AG09319 (cell line): Measurements from ENCODE around the gene NUMA1.

Experiments
- DNase-seq: peaks from one replicate; pipeline ENCODE4 v3.0.0-alpha.2; 2010; ENCODE audit warnings: low read depth; ENCODE audit errors: extremely low read depth
- TF ChIP-seq, protein P1 (sequence below): IDR thresholded peaks from 2 replicates; pipeline ENCODE4 v1.5.1; 2011; ENCODE audit warnings: low read depth, mild to moderate bottlenecking, inconsistent platforms, low read length, moderate library complexity

The NUMA1 gene

DNA sequence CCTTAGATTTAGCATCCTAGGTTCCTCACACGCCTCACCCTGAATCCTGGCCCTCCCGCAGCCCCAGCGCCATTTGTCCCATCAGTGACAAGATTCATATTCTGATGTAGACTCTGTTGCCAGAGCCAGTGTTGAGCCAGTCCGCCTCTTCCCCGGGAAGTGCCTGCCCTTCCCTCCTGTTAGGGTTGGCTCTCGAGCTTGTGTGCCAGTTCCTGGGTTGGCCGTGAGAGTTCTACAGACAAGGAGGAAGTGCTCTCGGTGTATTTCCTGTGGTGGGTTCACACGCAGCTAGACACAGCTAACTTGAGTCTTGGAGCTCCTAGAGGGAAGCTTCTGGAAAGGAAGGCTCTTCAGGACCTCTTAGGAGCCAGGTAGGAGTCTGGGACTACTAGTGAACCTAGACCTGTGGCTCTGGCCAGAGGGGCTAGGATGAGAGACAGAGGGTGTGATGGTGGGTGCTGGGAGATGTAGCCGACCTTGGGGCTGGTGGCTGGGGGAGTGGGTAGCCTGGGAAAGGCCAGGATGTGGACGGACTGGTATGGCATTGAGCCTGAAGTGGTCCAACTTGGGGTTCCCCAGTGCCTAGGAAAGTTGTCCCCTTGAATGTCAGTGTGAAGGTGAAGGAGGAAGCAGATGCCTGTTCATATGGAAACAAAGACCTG is 81.6 kb downstream of the NUMA1 start, which contains the start of gene IL18BP:
Gene IL18BP, plus strand, starts transcription at position 261 of the 662 bp plus-strand sequence. CDS start 1,076 bp downstream, outside the sequence.
- TF ChIP-seq, protein P1, sequence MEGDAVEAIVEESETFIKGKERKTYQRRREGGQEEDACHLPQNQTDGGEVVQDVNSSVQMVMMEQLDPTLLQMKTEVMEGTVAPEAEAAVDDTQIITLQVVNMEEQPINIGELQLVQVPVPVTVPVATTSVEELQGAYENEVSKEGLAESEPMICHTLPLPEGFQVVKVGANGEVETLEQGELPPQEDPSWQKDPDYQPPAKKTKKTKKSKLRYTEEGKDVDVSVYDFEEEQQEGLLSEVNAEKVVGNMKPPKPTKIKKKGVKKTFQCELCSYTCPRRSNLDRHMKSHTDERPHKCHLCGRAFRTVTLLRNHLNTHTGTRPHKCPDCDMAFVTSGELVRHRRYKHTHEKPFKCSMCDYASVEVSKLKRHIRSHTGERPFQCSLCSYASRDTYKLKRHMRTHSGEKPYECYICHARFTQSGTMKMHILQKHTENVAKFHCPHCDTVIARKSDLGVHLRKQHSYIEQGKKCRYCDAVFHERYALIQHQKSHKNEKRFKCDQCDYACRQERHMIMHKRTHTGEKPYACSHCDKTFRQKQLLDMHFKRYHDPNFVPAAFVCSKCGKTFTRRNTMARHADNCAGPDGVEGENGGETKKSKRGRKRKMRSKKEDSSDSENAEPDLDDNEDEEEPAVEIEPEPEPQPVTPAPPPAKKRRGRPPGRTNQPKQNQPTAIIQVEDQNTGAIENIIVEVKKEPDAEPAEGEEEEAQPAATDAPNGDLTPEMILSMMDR = no peak
- DNase-seq = no peak

DNA sequence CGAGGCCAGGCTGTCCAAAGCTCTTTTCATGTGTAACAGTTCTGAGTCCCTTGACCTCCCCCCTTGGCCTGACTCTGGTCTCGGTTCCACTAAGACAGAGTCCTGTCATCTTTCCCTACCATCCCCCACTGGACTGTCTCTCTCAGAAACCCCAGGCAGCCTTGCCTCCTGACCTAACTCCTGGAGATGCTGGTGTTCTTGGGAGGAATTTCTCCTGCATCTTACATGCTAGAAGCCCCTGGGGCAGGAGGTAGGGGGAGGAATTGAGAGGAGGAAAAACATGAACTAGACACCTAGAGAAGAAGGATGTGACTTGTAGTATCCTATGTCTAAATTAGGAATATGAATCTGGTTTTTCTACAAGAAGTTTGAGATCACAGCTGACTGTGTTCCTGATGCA is 82.3 kb downstream of the NUMA1 start:
- no peak for DNase-seq
- TF ChIP-seq, protein P1 = no peak

DNA sequence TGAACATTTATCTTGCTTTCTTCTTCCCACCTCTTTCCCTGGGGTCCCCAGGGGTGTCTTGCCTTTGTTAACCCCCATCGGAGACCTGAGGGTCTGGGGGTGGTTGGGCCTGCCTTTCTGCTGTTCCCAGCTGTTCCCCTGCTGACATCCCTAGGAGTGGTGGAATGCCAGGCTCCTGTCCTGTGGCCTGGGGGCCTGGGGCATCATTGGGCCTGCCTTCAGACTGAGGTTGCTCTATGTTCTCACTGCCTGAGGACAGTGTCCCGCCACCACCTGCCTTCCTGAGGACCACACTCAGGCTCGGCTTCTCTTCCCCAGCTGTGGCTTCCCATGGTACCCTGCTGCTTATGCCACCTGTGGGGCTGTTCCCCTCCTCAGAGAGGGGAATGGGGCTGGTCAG is 82.7 kb downstream of the NUMA1 start:
- no peak for DNase-seq
- TF ChIP-seq, protein P1 = no peak

DNA sequence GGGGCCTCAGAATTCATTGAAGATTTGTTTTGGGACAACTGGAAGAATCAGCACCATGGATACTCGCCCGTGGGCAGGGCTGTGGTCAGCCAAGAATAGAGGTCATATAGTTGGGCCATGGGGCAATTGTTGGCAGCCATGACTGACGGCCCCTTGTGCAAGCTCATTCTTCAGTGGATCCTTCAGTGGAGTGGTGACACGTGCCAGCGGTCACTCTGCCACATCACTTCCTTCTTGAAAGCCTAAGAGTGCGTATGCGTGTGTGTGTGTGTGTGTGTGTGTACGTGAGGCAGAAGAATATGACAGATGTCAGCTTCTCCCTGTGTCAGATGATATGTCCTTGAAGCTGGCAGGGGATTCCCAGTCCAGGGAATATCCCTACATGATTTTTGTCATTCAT is 83.4 kb downstream of the NUMA1 start:
- no peak for DNase-seq

DNA sequence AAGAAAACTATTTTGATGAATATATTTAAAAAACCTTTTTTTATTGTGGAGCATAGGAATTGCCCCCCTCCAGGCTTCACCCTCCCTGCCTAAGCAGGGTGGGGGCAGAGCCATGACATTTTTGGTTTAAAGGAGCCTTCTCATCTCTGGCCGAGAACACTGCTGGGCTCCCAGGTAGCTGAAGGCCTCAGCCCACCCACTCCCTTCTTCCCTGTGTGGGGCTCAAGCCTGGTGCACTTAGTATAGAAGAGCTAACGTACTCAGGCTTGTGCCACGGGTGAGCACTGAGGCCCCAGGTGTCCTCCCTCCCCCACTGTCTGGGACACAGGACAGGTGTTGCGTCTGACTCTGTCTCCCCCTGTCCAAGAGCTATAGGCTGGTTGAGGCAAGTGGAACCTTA is 83.8 kb downstream of the NUMA1 start:
- no peak for DNase-seq
- TF ChIP-seq, protein P1 = no peak

More for the DNA sequence above, 83.4 kb downstream of the NUMA1 start:
- TF ChIP-seq, protein P1 = no peak

DNA sequence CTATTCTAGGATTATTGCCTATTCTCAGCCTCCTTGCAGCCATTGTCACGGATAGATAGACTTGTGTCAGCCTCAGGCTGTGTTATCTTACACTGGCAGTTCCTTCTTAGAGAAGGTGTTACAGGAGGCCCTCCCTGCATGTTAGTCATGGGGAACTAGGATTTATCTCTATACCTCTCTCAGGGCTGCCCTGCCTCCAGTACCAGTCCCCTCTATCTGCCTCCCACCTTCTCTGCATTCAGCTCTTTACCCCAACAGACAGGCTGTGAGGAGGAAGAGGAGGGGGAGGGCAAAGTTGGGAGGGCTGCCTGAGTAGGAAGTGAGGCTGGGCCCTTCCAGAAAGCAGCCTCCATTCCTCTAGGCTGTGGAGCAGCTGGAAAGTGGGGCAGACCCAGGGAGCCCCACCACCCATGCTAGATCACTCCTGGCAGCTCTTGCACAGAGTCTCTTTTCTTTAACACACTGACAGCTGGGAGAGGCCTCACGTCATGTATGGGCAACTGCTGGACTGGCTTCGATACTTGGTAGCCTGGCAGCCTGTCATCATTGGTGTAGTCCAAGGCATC is 84.5 kb downstream of the NUMA1 start:
- TF ChIP-seq, protein P1 = no peak
- DNase-seq = no peak

DNA sequence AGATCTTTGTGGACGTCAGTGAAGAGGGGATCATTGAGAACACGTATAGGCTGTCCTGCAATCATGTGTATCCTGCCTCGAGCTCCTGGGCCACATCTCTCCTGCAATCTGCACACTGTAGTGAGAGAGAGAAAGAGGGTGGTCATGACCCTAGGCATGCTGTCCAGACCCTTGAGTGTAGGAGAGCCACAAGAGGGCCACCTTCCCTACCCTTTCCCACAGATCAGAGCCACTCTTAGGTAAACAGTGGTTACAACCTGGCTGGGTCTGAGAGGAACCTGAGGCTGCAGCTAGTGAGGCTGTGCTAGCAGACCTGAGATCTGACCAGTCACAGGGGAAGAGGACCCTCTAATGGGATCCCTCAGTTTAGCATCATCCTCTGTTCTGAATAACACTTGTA is 85.6 kb downstream of the NUMA1 start:
- TF ChIP-seq, protein P1 = no peak
- no peak for DNase-seq
